Osteoblast (primary cell): ENCODE data around the gene DOK3. TPM values are rescaled to one million over a fixed set of nuclear protein-coding genes. Genes with fewer than 3 reads are reported as not detected.

Experiments
- DNase-seq: peaks from one replicate; pipeline ENCODE4 v3.0.0; 2011; ENCODE audit warnings: low spot score, mixed read lengths; ENCODE audit not compliant: insufficient read length; ENCODE audit errors: missing footprints
- H2AFZ ChIP-seq: 2 replicates; pipeline ENCODE4 v1.6.0; 2011; ENCODE audit warnings: mild to moderate bottlenecking, low read length
- H3K27ac ChIP-seq: 2 replicates; pipeline ENCODE4 v1.5.1; 2011; ENCODE audit warnings: mild to moderate bottlenecking, low read depth, low read length, moderate library complexity
- H3K27me3 ChIP-seq: 2 replicates; pipeline ENCODE4 v1.6.0; 2012; ENCODE audit warnings: mild to moderate bottlenecking, control low read depth, inconsistent platforms, low read length, moderate library complexity; ENCODE audit not compliant: insufficient read depth
- H3K36me3 ChIP-seq: 2 replicates; pipeline ENCODE4 v1.5.1; 2011; ENCODE audit warnings: mild to moderate bottlenecking, low read length, control low read depth, moderate library complexity; ENCODE audit not compliant: insufficient read depth
- H3K4me1 ChIP-seq: 2 replicates; pipeline ENCODE4 v1.5.1; 2011; ENCODE audit warnings: mild to moderate bottlenecking, low read length, control low read depth, moderate library complexity; ENCODE audit not compliant: insufficient read depth
- H3K4me2 ChIP-seq: 2 replicates; pipeline ENCODE4 v1.6.0; 2011; ENCODE audit warnings: mild to moderate bottlenecking, low read length; ENCODE audit not compliant: insufficient read depth
- H3K4me3 ChIP-seq: fragments of 200-600 bp; sonication (generic); 3 replicates; pipeline ENCODE4 v1.5.1; 2012; ENCODE audit warnings: mild to moderate bottlenecking, low read length, inconsistent platforms; ENCODE audit not compliant: insufficient read depth
- H3K79me2 ChIP-seq: 2 replicates; pipeline ENCODE4 v1.6.0; 2012; ENCODE audit warnings: mild to moderate bottlenecking, low read length, control low read depth, inconsistent platforms; ENCODE audit not compliant: insufficient read depth
- H3K9me3 ChIP-seq: 2 replicates; pipeline ENCODE4 v1.5.1; 2011; ENCODE audit warnings: low read depth, low read length, control low read depth
- H4K20me1 ChIP-seq: 2 replicates; pipeline ENCODE4 v1.6.0; 2012; ENCODE audit warnings: mild to moderate bottlenecking, low read length, control low read depth; ENCODE audit not compliant: insufficient read depth
- total RNA-seq: library from RNA; depleted of rRNA; stranded (reverse); fragments of >200 nt; gene quantifications from 2 replicates; pipeline ENCODE4 v1.2.3, GENCODE V29; 2012
- TF ChIP-seq, protein P1 (sequence below): IDR thresholded peaks from 2 replicates; pipeline ENCODE4 v1.5.1; 2011; ENCODE audit warnings: mild to moderate bottlenecking, low read depth, low read length, moderate library complexity; ENCODE audit errors: extremely low read depth

DOK3 gene
- total RNA-seq, 1 donor: 1.1 TPM

DNA sequence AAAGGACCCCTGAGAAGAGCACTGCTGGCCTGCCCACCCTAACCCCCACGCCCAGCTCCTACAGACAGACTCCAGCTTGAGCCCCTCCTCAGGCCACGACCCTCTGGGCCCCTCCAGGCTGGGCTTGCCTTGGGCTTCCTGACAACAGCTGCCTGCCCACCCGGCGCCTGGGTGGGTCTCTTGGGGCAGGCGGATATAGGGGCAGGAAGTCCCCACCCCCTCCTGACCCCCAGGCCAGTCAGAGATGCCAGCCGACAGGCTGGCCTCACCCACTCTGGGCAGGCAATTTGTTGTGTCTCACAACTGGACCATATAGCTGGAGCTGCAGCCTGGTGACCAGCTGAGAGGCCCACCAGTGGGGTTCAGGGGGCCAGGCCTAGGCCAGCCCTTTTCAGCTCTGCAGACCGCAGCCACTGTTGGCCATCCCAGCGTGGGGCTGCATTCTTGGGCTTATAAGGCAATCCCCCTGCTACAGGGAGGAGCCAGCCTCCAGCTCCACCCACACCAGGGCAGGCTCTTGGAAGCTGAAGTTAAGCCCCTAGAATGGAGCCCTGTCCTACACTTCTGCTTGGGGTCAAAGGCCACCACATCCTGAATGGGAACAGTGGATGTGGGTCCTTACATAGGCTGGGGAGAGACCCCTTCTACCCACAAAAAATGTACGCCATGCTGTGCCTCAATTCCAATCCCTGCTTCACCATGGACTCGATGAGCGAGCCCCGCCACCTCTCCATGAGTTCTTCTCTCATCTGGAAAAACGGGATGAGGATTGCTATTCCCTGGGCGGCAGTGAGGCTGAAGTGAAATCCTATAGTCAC lies 14.2 kb downstream of the DOK3 start:
- peaks cover 49% of the 10 kb centered on the region for H3K4me1 ChIP-seq
- H4K20me1 ChIP-seq: peaks cover 55% of the 10 kb centered on the region
- peaks cover 56% of the 10 kb centered on the region for H3K79me2 ChIP-seq

DNA sequence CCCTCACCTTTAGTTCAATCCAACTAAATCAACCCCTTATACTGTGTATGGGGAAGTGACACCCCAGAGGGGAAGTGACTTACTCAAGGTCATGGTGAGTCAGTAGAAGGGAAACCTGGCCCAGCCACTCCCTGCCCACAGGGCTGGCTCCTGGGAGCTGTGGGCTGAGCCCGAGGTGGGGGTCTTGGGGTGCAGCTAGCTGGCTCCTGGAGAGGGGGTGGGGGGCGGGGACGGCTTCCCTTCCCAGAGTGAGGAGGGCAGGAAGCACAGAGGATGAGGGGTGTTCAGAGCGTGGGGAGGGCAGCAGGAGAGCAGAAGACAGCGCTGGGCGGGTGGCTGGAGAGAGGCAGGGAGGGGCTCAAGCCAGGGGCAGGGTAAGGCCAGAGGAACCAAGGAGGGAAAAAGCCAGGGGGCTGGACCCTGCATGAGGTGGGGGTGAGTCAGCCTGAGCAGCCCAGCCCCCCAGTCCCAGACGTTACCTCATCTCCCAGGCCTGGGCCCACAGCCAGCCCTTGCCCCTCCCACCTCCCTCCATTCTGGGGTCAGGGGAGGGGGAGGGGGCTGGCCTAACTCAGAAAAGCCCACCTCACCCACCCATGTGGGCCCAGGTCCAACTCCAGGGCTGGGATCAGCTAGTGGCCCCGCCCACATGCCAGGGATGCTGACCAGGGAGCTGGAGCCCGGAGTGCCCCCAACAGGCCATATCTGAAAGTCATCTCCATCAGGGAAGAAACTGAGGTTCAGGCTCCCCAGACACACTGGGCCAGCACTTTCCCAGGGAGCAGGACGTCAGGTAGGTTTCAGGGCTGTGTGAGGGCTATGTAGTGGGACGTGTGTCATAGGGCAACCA lies 15.1 kb downstream of the DOK3 start:
- Histone ChIP-seq H3K27ac (peak overlapping the region; percentile 78), H3K4me1 (peaks cover 51% of the 10 kb centered on the region), H2AFZ (no peak overlapping the region), H3K79me2 (peaks cover 64% of the 10 kb centered on the region), H3K9me3 (no peaks in the 10 kb centered on the region), H3K36me3 (peaks cover 55% of the 10 kb centered on the region), H4K20me1 (peaks cover 64% of the 10 kb centered on the region), H3K27me3 (no peaks in the 10 kb centered on the region), H3K4me3 (peak overlapping the region; percentile 91), H3K4me2 (peak overlapping the region; percentile 91)
- DNase-seq: peak; percentile 100
- TF ChIP-seq, protein P1, sequence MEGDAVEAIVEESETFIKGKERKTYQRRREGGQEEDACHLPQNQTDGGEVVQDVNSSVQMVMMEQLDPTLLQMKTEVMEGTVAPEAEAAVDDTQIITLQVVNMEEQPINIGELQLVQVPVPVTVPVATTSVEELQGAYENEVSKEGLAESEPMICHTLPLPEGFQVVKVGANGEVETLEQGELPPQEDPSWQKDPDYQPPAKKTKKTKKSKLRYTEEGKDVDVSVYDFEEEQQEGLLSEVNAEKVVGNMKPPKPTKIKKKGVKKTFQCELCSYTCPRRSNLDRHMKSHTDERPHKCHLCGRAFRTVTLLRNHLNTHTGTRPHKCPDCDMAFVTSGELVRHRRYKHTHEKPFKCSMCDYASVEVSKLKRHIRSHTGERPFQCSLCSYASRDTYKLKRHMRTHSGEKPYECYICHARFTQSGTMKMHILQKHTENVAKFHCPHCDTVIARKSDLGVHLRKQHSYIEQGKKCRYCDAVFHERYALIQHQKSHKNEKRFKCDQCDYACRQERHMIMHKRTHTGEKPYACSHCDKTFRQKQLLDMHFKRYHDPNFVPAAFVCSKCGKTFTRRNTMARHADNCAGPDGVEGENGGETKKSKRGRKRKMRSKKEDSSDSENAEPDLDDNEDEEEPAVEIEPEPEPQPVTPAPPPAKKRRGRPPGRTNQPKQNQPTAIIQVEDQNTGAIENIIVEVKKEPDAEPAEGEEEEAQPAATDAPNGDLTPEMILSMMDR: peak; percentile 46

More for the DNA sequence above, 14.2 kb downstream of the DOK3 start:
- Histone ChIP-seq H3K4me2 (peak overlapping the region; percentile 91), H3K36me3 (peaks cover 46% of the 10 kb centered on the region), H3K27me3 (no peaks in the 10 kb centered on the region), H3K4me3 (peak overlapping the region; percentile 91), H3K9me3 (no peaks in the 10 kb centered on the region), H2AFZ (no peak overlapping the region), H3K27ac (peak overlapping the region; percentile 78)
- TF ChIP-seq, protein P1: no peak
- DNase-seq: peak; percentile 98

DNA sequence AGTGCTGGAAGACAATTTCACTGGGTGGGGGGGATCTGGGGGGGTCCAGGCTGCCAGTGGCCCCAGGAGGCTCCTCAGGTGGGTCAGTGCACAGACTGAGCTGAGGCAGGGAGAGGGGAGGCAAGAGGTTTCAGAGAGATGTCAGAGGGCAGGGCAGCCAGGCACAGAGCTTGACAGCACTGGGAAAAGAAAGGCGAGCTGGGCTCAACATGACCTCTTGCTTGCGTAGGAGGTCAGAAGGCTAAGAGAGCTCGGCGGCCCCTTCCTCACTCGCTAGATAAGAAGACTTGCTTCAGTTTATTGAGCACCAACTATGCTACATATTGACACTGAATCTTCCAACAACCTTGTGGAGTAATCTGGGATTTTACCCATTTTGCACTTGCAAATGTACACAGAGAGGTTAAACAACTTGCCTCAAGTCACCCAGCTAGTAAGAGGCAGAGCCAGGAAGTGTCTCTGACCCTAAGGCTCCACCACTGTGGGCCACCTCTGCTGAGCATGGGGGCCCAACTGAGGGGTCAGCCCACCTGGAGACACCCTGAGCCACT lies 15.8 kb downstream of the DOK3 start:
- H4K20me1 ChIP-seq: peaks cover 71% of the 10 kb centered on the region
- H3K36me3 ChIP-seq: peaks cover 62% of the 10 kb centered on the region
- H3K27ac ChIP-seq: peak overlapping the region; percentile 78
- H3K4me2 ChIP-seq: peak overlapping the region; percentile 91
- H3K27me3 ChIP-seq: no peaks in the 10 kb centered on the region
- TF ChIP-seq, protein P1: no peak
- H3K9me3 ChIP-seq: no peaks in the 10 kb centered on the region
- H2AFZ ChIP-seq: no peak overlapping the region
- peak overlapping the region; percentile 36 for H3K4me3 ChIP-seq
- peaks cover 51% of the 10 kb centered on the region for H3K4me1 ChIP-seq
- peaks cover 67% of the 10 kb centered on the region for H3K79me2 ChIP-seq
- DNase-seq: no peak
